ENCODE results near the gene SRSF4. TPM values are rescaled to one million over a fixed set of nuclear protein-coding genes. Genes with fewer than 3 reads are reported as not detected.

SRSF4 gene
- polyA plus RNA-seq, 1 donor from 2014 or later: 59.7 TPM

- no peak overlapping the region for H3K9ac ChIP-seq (ENCODE audit: low read length)
- no peak overlapping the region for H2AFZ ChIP-seq (ENCODE audit: low read depth, low read length)
- H3F3A ChIP-seq (ENCODE audit: insufficient read depth, low read length, poor library complexity, severe bottlenecking): no peaks in the 10 kb centered on the region
- H3K9me2 ChIP-seq (ENCODE audit: insufficient read depth, low read length): no peaks in the 10 kb centered on the region
- H3K36me3 ChIP-seq (ENCODE audit: insufficient read depth, low read length): no peaks in the 10 kb centered on the region
- peaks cover 60% of the 10 kb centered on the region for H3K27me3 ChIP-seq (ENCODE audit: insufficient read depth, low read depth, low read length)
- H3K4me2 ChIP-seq (ENCODE audit: low read length): no peak overlapping the region
- no peaks in the 10 kb centered on the region for H4K20me1 ChIP-seq (ENCODE audit: insufficient read depth)
- TF ChIP-seq EZH2 (IDR thresholded peaks at IDR 0.05; ENCODE audit: borderline replicate concordance, insufficient read depth, low read length, poor library complexity, severe bottlenecking): peak; percentile 90
- TF ChIP-seq SMC3 (conservative IDR thresholded peaks at IDR 0.05; ENCODE audit: poor library complexity): no peak
- no peak overlapping the region for H3K27ac ChIP-seq (ENCODE audit: low read length)
- no peaks in the 10 kb centered on the region for H3K9me3 ChIP-seq (ENCODE audit: low read length)
- no peaks in the 10 kb centered on the region for H3K79me2 ChIP-seq (replicated peaks; ENCODE audit: insufficient read depth, low read length)
- peak overlapping the region; percentile 51 for H3K4me3 ChIP-seq (ENCODE audit: low read length)
These were observed 59.6 kb downstream of the SRSF4 start for GRCh38 chr1:29121936-29122681.

GRCh38 chr1:29121516-29121935 is 60.2 kb downstream of the SRSF4 start:
- H3K4me2 ChIP-seq (ENCODE audit: low read length): no peak overlapping the region
- no peaks in the 10 kb centered on the region for H3K9me3 ChIP-seq (ENCODE audit: low read length)
- H2AFZ ChIP-seq (ENCODE audit: low read depth, low read length): no peak overlapping the region
- H3K27ac ChIP-seq (ENCODE audit: low read length): no peak overlapping the region
- no peak for TF ChIP-seq TAF1 (IDR thresholded peaks at IDR 0.05; ENCODE audit: low read depth)
- H3K36me3 ChIP-seq (ENCODE audit: insufficient read depth, low read length): no peaks in the 10 kb centered on the region
- no peaks in the 10 kb centered on the region for H3K79me2 ChIP-seq (replicated peaks; ENCODE audit: insufficient read depth, low read length)
- H3K9me2 ChIP-seq (ENCODE audit: insufficient read depth, low read length): no peaks in the 10 kb centered on the region
- H3K4me3 ChIP-seq (ENCODE audit: low read length): peak overlapping the region; percentile 51
- peaks cover 60% of the 10 kb centered on the region for H3K27me3 ChIP-seq (ENCODE audit: insufficient read depth, low read depth, low read length)
- no peak overlapping the region for H3K9ac ChIP-seq (ENCODE audit: low read length)
- no peaks in the 10 kb centered on the region for H3F3A ChIP-seq (ENCODE audit: insufficient read depth, low read length, poor library complexity, severe bottlenecking)
- H4K20me1 ChIP-seq (ENCODE audit: insufficient read depth): no peaks in the 10 kb centered on the region

- H3K36me3 ChIP-seq (ENCODE audit: insufficient read depth, low read length): no peaks in the 10 kb centered on the region
- H3K9me2 ChIP-seq (ENCODE audit: insufficient read depth, low read length): no peaks in the 10 kb centered on the region
- H2AFZ ChIP-seq (ENCODE audit: low read depth, low read length): no peak overlapping the region
- H3K4me3 ChIP-seq (ENCODE audit: low read length): no peak overlapping the region
- no peak for TF ChIP-seq EP300 (conservative IDR thresholded peaks at IDR 0.05; ENCODE audit: poor library complexity, severe bottlenecking)
- TF ChIP-seq POLR2AphosphoS5 (IDR thresholded peaks at IDR 0.05): no peak
- TF ChIP-seq EZH2 (IDR thresholded peaks at IDR 0.05; ENCODE audit: borderline replicate concordance, insufficient read depth, low read length, poor library complexity, severe bottlenecking): no peak
- TF ChIP-seq RAD21 (conservative IDR thresholded peaks at IDR 0.05): no peak
- peak; percentile 54 for TF ChIP-seq CTCF (IDR thresholded peaks at IDR 0.05; ENCODE audit: poor library complexity, severe bottlenecking)
- TF ChIP-seq TAF1 (IDR thresholded peaks at IDR 0.05; ENCODE audit: low read depth): no peak
- no peak for TF ChIP-seq SMC3 (conservative IDR thresholded peaks at IDR 0.05; ENCODE audit: poor library complexity)
- TF ChIP-seq MXI1 (conservative IDR thresholded peaks at IDR 0.05; ENCODE audit: poor library complexity, severe bottlenecking): no peak
- H3K79me2 ChIP-seq (replicated peaks; ENCODE audit: insufficient read depth, low read length): no peaks in the 10 kb centered on the region
- no peak overlapping the region for H3K9ac ChIP-seq (ENCODE audit: low read length)
- peaks cover 60% of the 10 kb centered on the region for H3K27me3 ChIP-seq (ENCODE audit: insufficient read depth, low read depth, low read length)
- no peak overlapping the region for H3K27ac ChIP-seq (ENCODE audit: low read length)
- H3F3A ChIP-seq (ENCODE audit: insufficient read depth, low read length, poor library complexity, severe bottlenecking): no peaks in the 10 kb centered on the region
- H3K4me2 ChIP-seq (ENCODE audit: low read length): no peak overlapping the region
- H3K9me3 ChIP-seq (ENCODE audit: low read length): no peaks in the 10 kb centered on the region
- no peaks in the 10 kb centered on the region for H4K20me1 ChIP-seq (ENCODE audit: insufficient read depth)
These were observed 60.7 kb downstream of the SRSF4 start for GRCh38 chr1:29120947-29121485.
